ENCODE data around the gene C2orf81.

GRCh38 chr2:74461187-74462053, 40.0 kb upstream of the C2orf81 start:
- TF ChIP-seq CTCF (IDR thresholded peaks at IDR 0.05): peak; percentile 16
- no peak for TF ChIP-seq EZH2 (IDR thresholded peaks at IDR 0.05)
- no peak for TF ChIP-seq EZH2phosphoT487 (IDR thresholded peaks at IDR 0.05)
